Retinal pigment epithelial cell (primary cell): ENCODE data around the gene TLE5.
A peak's percentile ranks its signal among the peaks of the same experiment; 100 is the strongest.

ENCODE experiments used
- DNase-seq: peaks from one replicate; pipeline ENCODE4 v3.0.0-alpha.2; 2010; ENCODE audit warnings: low read depth
- H3K4me3 ChIP-seq: 2 replicates; pipeline ENCODE4 v1.5.1; 2011; ENCODE audit warnings: mild to moderate bottlenecking, low read length, control low read depth, moderate library complexity
- TF ChIP-seq, protein P1 (sequence below): conservative IDR thresholded peaks from 2 replicates; pipeline ENCODE4 v1.5.1; 2011; ENCODE audit warnings: low read depth, low read length, control low read depth, inconsistent platforms

The TLE5 gene

DNA sequence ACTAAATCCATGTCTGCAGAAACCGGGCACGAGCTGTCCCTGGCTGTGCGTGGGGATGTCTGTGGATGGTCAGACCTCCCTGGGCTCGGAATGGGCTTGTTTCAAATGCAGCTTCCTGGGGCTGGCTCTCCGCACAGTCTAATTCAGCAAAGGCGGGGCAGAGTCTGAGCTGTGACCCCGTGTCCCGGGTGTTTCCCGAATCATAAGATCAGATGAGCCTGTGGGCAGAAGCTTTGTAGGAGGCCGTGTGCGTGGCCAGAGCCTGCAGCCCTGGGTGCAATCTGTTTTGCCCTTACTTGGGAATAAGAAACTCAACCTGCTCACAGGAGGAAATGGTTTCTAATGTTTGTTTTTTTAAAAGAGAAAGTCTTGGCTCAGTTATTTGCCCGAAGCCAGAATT lies 18.0 kb upstream of the TLE5 start:
- no peak for DNase-seq
- no peak overlapping the region for H3K4me3 ChIP-seq
- TF ChIP-seq, protein P1, sequence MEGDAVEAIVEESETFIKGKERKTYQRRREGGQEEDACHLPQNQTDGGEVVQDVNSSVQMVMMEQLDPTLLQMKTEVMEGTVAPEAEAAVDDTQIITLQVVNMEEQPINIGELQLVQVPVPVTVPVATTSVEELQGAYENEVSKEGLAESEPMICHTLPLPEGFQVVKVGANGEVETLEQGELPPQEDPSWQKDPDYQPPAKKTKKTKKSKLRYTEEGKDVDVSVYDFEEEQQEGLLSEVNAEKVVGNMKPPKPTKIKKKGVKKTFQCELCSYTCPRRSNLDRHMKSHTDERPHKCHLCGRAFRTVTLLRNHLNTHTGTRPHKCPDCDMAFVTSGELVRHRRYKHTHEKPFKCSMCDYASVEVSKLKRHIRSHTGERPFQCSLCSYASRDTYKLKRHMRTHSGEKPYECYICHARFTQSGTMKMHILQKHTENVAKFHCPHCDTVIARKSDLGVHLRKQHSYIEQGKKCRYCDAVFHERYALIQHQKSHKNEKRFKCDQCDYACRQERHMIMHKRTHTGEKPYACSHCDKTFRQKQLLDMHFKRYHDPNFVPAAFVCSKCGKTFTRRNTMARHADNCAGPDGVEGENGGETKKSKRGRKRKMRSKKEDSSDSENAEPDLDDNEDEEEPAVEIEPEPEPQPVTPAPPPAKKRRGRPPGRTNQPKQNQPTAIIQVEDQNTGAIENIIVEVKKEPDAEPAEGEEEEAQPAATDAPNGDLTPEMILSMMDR = no peak

DNA sequence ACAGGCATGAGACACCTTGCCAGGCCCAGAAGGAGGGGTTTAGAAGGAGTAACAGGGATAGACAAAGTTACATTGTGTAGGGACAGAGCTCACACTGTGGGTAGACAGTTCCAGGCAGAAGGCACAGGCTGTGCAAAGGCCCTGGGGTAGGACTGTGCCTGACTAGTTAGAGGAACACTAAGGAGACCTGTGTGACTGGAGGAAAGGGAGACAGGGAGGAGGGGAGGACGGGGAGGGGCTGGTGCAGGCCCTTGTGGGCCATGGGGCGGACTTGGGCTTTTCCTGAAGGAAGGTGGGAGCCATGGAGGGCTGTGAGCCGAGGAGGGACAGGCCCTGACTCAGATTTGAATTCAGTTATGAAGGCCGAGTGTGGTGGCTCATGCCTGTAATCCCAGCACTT lies 17.3 kb upstream of the TLE5 start:
- TF ChIP-seq, protein P1 = no peak
- H3K4me3 ChIP-seq = no peak overlapping the region
- DNase-seq = no peak

DNA sequence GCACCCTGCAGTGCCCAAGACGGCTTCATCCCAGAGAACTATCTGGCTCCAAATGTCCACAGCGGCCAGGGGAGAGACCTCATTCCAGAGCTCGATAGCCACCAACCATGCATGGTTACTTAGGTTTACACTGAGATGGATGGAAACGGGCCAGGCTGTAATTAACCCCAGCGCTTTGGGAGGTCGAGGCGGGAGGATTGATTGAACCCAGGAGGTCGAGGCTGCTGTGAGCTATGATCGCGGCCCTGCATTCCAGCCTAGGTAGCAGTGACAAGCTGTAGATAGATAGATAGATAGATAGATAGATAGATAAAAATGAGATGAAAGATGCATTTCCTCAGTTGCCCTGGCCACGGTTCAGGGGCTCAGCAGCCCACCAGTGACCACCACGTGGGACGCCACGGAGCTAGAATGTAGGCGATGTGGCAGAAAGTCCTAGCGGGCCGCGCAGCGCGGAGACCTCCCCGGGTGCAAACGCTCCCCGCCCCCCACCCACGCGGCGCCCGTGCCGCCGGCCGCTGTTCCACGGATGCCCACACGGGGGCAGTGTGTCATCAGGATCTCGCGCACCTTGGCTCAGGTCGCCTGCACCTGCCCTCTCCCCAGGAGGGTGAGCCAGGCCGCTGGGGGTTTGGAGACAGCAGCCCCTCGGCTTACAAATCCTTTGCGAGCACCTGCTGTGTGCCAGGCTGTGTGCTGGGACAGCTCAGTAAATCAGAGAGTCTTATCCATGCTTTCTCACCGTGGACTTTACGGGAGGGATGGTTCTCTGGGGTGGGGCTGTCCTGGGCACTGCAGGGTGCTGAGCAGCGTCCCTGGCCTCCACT lies 13.5 kb upstream of the TLE5 start:
- no peak for DNase-seq
- no peak overlapping the region for H3K4me3 ChIP-seq
- TF ChIP-seq, protein P1 = peak; percentile 80

DNA sequence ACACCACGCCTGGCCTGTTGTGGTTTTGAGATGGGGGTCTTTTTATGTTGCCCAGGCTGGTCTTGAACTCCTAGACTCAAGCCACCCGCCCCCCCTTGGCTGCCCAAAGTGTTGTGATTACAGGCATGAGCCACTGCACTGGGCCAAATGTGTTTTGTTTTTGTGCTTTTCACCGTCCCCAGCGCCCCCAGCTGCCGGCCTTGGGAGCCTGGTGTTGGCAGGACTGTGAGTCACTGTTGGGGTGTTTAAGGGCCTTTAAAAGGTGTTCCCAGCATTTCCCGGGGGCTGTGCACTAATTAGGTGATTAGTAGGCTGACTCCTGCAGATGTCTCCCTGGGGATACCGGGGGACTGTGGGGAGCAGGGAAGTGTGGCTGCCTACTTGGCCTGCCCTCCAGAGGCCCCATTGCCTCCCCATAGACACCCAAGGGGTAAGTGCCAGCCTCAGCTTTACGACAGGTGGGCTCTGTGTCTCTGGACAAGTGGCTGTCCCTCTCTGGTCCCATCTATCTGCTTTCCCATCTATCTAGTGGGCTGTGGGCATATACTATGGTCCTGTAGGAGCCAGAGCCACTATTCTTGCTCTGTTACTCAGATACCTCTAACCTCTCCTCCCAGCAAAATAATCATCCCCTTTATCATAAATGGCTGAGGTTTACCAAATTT lies 11.8 kb upstream of the TLE5 start:
- TF ChIP-seq, protein P1 = peak; percentile 11
- no peak overlapping the region for H3K4me3 ChIP-seq
- DNase-seq = no peak

DNA sequence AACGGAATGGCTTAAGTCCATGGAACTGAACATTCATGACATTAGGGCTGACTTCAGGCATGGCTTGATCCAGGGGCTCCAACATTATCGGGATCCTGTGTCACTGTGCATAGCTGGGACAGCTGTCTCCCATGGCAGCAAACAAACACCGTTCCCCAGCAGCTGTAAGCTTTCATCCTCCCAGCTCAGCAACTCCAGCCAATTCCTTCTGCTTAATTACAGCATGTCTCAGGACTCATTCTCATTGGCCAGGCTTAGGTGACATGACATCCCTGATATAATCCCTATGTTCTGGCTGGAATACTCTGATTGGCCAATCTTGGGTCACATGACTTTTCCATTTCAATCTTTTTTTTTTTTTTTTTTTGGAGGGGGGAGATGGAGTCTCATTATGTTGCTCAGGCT lies 10.9 kb upstream of the TLE5 start:
- peak; percentile 72 for DNase-seq
- TF ChIP-seq, protein P1 = no peak
- no peak overlapping the region for H3K4me3 ChIP-seq

DNA sequence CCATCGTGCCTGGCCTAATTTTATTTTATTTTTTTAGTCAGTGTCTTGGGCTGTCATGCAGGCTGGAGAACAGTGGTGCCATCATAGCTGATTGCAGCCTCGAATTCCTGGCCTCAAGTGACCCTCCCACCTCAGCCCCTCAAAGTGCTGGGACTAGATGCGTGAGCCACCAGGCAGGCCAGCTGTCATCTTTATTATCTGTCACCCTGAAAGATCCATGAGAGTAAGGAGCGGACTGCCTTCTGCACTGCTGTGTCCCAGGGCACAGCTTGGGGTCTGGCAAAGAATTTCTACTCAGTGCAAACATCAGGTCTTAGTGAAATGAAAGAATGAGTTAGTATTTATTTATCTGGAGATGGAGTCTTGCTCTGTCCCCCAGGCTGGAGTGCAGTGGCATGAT lies 9.5 kb upstream of the TLE5 start:
- TF ChIP-seq, protein P1 = no peak
- no peak overlapping the region for H3K4me3 ChIP-seq
- no peak for DNase-seq

DNA sequence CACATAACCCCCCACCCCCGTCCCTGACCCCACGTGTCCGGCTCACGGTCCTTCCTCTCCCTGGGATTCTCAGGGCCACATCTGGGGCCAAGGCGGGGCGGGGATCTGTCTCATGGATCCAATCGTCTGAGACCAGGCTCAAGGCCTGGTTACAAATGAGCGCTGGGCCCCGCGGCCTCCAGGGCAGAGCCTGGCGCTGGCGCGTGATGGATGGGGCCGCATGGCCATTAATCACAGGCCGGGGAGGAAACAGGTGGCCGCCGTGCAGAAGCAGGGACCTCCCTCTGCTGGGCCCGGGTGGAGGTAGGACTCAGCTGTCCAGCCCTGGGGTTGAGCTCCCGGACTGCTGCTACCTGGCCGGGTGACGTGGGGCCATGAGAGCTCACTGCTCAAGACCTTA lies 5.8 kb upstream of the TLE5 start:
- no peak overlapping the region for H3K4me3 ChIP-seq
- TF ChIP-seq, protein P1 = no peak
- DNase-seq = no peak
